ENCODE results near the gene TENM3.
"Not testable (repeated sequence)": the region's sequence is repeated elsewhere in the genome, so short reads cannot be mapped to it uniquely, and the experiment has no call there.

TENM3 gene

DNA sequence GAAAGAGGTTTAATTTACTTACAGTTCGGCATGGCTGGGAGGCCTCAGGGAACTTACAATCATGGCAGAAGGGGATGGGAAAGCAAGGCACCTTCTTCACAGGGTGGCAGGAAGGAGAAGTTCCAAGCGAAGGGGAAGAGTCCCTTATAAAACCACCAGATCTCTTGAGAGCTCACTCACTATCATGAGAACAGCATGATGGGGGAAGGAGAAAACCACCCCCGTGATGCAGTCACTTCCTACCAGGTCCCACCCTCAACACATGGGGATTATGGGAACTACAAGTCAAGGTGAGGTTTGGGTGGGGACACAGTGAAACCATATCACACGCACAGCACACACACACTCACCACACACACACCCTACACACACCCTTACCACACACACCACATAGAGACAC lies 569.7 kb downstream of the TENM3 start:
- H3K4me3 ChIP-seq (ENCODE audit: extremely low read depth, insufficient read depth, low read length, poor library complexity, severe bottlenecking): no peak overlapping the region
- H3K36me3 ChIP-seq (ENCODE audit: control insufficient read depth, insufficient read depth, low read length): no peaks in the 10 kb centered on the region
- no peak overlapping the region for H3K27ac ChIP-seq (ENCODE audit: low read depth, low read length, severe bottlenecking)
- WGBS, 2 experiments (ENCODE audit: insufficient coverage in 2 of 2): 90% methylated on average over 1 of the region's 4 CpGs; no CpG with 5 or more reads in 1 of the 2 experiments
- H3K4me1 ChIP-seq (ENCODE audit: control insufficient read depth, insufficient read depth, low read length, poor library complexity, severe bottlenecking): no peaks in the 10 kb centered on the region
- peaks cover 12% of the 10 kb centered on the region for H3K9me3 ChIP-seq (ENCODE audit: control insufficient read depth, low read length)

DNA sequence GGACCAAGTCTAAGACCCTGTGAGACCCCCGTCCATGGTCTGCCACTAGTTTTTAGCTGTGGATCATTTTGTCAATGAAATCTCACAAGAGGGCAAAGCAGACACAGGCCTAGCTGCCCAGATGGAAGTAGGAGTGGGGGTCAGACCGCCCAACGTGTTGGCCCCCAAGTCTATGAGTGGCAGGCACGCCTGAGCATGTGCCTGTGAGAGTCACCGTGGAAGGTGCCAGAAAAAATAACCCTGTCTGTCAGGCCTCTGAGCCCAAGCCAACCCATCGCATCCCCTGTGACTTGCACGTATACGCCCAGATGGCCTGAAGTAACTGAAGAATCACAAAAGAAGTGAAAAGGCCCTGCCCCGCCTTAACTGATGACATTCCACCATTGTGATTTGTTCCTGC lies 570.9 kb downstream of the TENM3 start:
- not testable (repeated sequence) for H3K36me3 ChIP-seq (ENCODE audit: control insufficient read depth, insufficient read depth, low read length); H3K4me3 ChIP-seq (ENCODE audit: extremely low read depth, insufficient read depth, low read length, poor library complexity, severe bottlenecking); H3K27ac ChIP-seq (ENCODE audit: low read depth, low read length, severe bottlenecking); H3K4me1 ChIP-seq (ENCODE audit: control insufficient read depth, insufficient read depth, low read length, poor library complexity, severe bottlenecking)
- H3K9me3 ChIP-seq (ENCODE audit: control insufficient read depth, low read length): peaks cover 12% of the 10 kb centered on the region
- WGBS, 2 experiments (ENCODE audit: insufficient coverage in 2 of 2): 92 to 93% methylated on average over 5 to 7 of the region's 9 CpGs

DNA sequence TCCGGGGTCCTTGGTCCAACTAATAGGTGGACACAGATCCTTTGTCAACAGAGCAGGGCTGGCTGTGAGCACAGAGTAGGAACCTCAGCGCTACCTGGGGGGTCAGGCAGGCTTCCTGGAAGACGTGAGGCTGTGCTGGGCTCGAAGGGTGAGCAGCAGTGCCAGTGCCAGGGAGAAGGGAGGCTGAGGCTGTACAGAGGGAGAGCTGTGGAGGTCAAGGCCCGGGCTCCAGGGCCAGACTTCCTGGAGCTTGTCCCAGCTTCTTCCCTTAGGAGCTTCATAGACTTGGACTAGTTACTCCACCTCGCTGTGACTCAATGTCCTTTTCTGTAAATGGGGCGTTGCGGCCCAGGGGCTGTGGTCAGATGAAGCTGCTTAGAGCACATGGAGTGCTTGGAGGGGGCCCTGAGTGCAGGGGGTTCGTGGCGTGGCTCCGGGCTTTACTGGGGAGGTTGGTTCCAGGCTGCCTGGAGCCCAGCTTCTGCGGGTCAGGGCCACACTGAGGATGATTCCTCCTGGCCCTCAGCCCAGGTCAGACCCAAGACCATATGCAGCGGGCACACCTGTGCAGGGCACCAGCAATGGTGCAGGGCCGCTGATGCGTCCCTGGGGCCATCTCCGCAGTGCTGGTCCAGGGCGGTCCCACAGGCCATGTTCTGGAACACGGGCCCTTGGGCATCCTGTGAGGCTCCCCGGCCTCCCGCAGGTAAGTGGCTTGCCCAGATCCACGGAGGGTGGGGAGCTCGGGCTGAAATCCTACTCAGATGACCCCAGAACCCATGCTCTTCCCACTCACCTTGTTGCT lies 575.9 kb downstream of the TENM3 start:
- Histone ChIP-seq H3K4me3 (ENCODE audit: extremely low read depth, insufficient read depth, low read length, poor library complexity, severe bottlenecking) (no peak overlapping the region), H3K36me3 (ENCODE audit: control insufficient read depth, insufficient read depth, low read length) (no peaks in the 10 kb centered on the region), H3K27ac (ENCODE audit: low read depth, low read length, severe bottlenecking) (no peak overlapping the region), H3K4me1 (ENCODE audit: control insufficient read depth, insufficient read depth, low read length, poor library complexity, severe bottlenecking) (no peaks in the 10 kb centered on the region), H3K9me3 (ENCODE audit: control insufficient read depth, low read length) (no peaks in the 10 kb centered on the region)
- WGBS, 2 experiments (ENCODE audit: insufficient coverage in 2 of 2): 91 to 96% methylated on average over 19 to 20 of the region's 22 CpGs

DNA sequence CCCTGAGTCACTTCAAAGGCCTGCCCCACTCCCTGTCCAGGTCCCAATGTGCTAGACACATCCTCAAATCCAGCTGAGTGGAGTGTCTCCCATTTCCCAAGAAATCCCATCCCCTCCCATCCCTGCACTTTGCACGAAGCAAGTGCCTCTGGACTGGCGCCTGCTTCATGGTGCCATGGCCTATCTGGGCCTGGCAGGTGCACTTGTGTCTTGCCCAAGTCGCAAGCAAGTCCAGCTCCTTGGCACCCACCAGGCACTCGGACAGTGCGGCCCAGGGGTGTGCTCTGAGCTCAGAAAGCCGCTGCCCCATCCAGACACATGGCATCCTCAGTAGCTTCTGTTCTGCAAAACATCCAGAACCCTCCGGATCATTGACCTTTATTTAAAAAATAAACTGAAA lies 576.5 kb downstream of the TENM3 start:
- Histone ChIP-seq H3K36me3 (ENCODE audit: control insufficient read depth, insufficient read depth, low read length) (no peaks in the 10 kb centered on the region), H3K4me1 (ENCODE audit: control insufficient read depth, insufficient read depth, low read length, poor library complexity, severe bottlenecking) (no peaks in the 10 kb centered on the region), H3K27ac (ENCODE audit: low read depth, low read length, severe bottlenecking) (no peak overlapping the region), H3K4me3 (ENCODE audit: extremely low read depth, insufficient read depth, low read length, poor library complexity, severe bottlenecking) (no peak overlapping the region), H3K9me3 (ENCODE audit: control insufficient read depth, low read length) (no peaks in the 10 kb centered on the region)
- 100% methylated on average over 2 to 5 of the region's 7 CpGs for WGBS, 2 experiments (ENCODE audit: insufficient coverage in 2 of 2)

DNA sequence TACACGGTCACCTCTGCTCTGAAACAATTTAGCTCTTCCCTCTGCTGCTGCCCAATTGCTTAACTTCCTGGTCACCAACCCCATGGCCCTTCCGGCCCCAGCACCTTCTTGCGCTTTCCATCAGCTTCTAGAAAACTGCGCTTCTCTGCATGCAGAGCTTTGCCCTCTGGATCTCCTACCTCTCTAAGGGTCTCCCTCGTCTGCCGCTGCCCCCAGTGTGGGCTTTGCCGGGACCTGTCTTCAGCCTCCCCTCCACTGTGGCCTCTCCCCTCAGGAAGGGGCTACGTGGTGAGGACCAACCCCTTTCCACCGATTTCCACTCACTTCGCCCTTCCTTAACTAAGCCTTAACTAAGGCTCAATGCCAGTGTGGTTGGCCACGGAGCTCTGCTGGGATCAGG lies 579.4 kb downstream of the TENM3 start:
- 94 to 95% methylated on average over 10 to 11 of the region's 11 CpGs for WGBS, 2 experiments (ENCODE audit: insufficient coverage in 2 of 2)
- Histone ChIP-seq H3K27ac (ENCODE audit: low read depth, low read length, severe bottlenecking) (no peak overlapping the region), H3K4me1 (ENCODE audit: control insufficient read depth, insufficient read depth, low read length, poor library complexity, severe bottlenecking) (no peaks in the 10 kb centered on the region)

DNA sequence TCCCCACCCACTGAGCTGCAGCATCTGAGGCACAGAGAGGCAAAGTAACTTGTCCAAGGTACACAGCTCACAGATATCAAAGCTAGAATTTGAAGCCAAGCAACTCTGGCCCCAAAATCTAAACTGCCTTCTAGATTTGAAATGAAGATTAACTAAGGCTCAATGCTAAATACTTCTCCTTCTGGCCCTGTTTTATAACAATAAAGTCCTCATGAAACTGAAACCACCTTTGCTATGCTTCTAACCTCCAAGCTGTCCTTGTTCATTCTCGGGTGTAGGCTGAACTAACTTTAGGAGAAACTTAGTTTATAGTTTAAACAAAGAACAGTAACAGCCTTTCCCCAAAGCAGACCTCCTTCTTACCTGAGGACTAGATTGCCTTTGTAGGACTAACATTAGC lies 580.4 kb downstream of the TENM3 start:
- Histone ChIP-seq H3K36me3 (ENCODE audit: control insufficient read depth, insufficient read depth, low read length) (no peaks in the 10 kb centered on the region), H3K4me1 (ENCODE audit: control insufficient read depth, insufficient read depth, low read length, poor library complexity, severe bottlenecking) (no peaks in the 10 kb centered on the region), H3K27ac (ENCODE audit: low read depth, low read length, severe bottlenecking) (no peak overlapping the region), H3K4me3 (ENCODE audit: extremely low read depth, insufficient read depth, low read length, poor library complexity, severe bottlenecking) (no peak overlapping the region), H3K9me3 (ENCODE audit: control insufficient read depth, low read length) (no peaks in the 10 kb centered on the region)
- WGBS, 2 experiments (ENCODE audit: insufficient coverage in 2 of 2): no CpG with 5 or more reads among the region's 1 CpG

More for the DNA sequence above, 579.4 kb downstream of the TENM3 start:
- Histone ChIP-seq H3K4me3 (ENCODE audit: extremely low read depth, insufficient read depth, low read length, poor library complexity, severe bottlenecking) (no peak overlapping the region), H3K36me3 (ENCODE audit: control insufficient read depth, insufficient read depth, low read length) (no peaks in the 10 kb centered on the region), H3K9me3 (ENCODE audit: control insufficient read depth, low read length) (no peaks in the 10 kb centered on the region)

DNA sequence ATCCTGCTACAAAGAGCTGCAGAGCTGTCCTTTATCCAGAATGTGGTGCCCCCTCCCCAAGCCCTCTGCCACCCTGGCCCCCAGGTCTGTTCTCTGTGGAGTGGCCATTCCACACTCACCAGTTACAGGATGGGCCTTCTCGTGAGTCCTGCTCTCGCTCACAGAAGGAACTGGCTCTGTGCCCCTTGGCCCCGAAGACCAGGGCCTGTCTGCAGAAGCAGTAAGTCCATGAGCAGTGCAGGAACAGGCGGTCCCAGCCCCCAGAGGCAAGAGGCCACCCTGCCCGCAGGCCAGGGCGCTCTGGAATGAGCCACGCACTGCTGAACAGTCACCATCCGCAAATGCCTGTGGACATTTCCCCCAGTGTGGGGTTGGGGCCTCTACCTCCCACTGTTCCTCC lies 581.8 kb downstream of the TENM3 start:
- WGBS, 2 experiments (ENCODE audit: insufficient coverage in 2 of 2): 96 to 98% methylated on average over 7 to 8 of the region's 8 CpGs
- Histone ChIP-seq H3K27ac (ENCODE audit: low read depth, low read length, severe bottlenecking) (no peak overlapping the region), H3K4me1 (ENCODE audit: control insufficient read depth, insufficient read depth, low read length, poor library complexity, severe bottlenecking) (no peaks in the 10 kb centered on the region), H3K4me3 (ENCODE audit: extremely low read depth, insufficient read depth, low read length, poor library complexity, severe bottlenecking) (no peak overlapping the region), H3K9me3 (ENCODE audit: control insufficient read depth, low read length) (no peaks in the 10 kb centered on the region), H3K36me3 (ENCODE audit: control insufficient read depth, insufficient read depth, low read length) (no peaks in the 10 kb centered on the region)

DNA sequence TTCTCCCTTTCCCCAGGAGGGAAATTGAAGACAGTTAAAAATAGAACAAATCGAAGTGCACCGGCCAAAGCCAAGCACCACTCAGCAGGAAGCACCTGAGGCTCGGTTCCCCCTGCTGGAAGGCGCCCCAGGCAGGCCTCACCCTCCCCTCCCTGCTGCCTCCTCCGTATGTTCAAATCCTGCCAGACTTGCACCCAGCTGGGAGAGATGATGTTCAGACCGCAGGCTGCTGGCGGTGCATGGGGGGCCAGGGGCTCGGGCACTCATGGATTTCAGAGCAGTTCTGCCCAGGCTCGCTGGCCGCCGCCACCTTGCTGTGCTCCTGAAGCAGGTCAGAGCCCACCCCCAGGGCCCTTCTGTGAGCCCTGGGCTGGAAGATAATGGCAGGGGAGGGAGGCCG lies 582.6 kb downstream of the TENM3 start:
- no peaks in the 10 kb centered on the region for H3K36me3 ChIP-seq (ENCODE audit: control insufficient read depth, insufficient read depth, low read length)
- no peak overlapping the region for H3K27ac ChIP-seq (ENCODE audit: low read depth, low read length, severe bottlenecking)
- H3K4me1 ChIP-seq (ENCODE audit: control insufficient read depth, insufficient read depth, low read length, poor library complexity, severe bottlenecking): no peaks in the 10 kb centered on the region
- H3K9me3 ChIP-seq (ENCODE audit: control insufficient read depth, low read length): no peaks in the 10 kb centered on the region
- WGBS, 2 experiments (ENCODE audit: insufficient coverage in 2 of 2): 63 to 69% methylated on average over 8 to 9 of the region's 12 CpGs
- H3K4me3 ChIP-seq (ENCODE audit: extremely low read depth, insufficient read depth, low read length, poor library complexity, severe bottlenecking): no peak overlapping the region

DNA sequence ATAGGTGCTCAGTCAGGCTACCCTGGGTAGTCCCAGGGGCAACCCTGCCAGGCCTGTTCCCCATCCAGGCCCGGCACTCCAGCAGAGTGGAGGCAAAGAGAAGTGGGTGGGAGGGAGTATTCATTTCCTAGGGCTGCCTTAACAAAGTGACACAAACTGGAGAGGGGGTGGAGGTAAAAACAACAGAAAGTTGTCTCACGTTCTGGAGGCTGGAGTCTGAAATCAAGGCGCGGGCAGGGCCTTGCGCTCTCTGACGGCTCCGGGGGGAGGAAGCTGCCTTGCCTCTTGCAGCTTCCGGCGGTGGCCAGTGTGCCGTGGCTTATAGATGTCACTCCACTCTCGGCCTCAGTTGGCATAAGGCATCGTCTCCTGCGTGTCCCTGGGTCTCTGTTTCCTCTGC lies 583.2 kb downstream of the TENM3 start:
- H3K27ac ChIP-seq (ENCODE audit: low read depth, low read length, severe bottlenecking): no peak overlapping the region
- H3K4me3 ChIP-seq (ENCODE audit: extremely low read depth, insufficient read depth, low read length, poor library complexity, severe bottlenecking): no peak overlapping the region
- WGBS, 2 experiments (ENCODE audit: insufficient coverage in 2 of 2): 79 to 80% methylated on average over 12 to 13 of the region's 13 CpGs
- H3K4me1 ChIP-seq (ENCODE audit: control insufficient read depth, insufficient read depth, low read length, poor library complexity, severe bottlenecking): no peaks in the 10 kb centered on the region
- no peaks in the 10 kb centered on the region for H3K36me3 ChIP-seq (ENCODE audit: control insufficient read depth, insufficient read depth, low read length)
- H3K9me3 ChIP-seq (ENCODE audit: control insufficient read depth, low read length): no peaks in the 10 kb centered on the region

DNA sequence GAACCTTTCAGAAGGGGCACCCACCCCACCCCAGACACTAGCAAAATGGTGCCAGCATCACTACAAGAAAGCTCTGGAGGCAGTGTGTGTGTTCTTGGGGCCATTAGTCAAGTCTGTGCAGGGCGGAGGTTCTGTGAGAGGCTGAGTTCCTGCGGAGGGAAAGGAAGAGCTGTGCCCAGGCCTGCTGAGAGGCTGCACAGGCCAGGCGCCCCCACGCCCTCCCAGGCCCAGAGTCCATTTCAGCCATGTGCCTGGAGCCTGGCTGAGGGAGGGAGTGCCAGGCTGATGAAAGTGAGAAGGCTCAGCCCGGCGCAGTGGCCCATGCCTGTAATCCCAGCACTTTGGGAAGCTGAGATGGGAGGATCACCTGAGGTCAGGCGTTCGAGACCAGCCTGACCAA lies 584.0 kb downstream of the TENM3 start:
- Histone ChIP-seq H3K4me1 (ENCODE audit: control insufficient read depth, insufficient read depth, low read length, poor library complexity, severe bottlenecking) (no peaks in the 10 kb centered on the region), H3K27ac (ENCODE audit: low read depth, low read length, severe bottlenecking) (no peak overlapping the region), H3K4me3 (ENCODE audit: extremely low read depth, insufficient read depth, low read length, poor library complexity, severe bottlenecking) (no peak overlapping the region), H3K9me3 (ENCODE audit: control insufficient read depth, low read length) (no peaks in the 10 kb centered on the region), H3K36me3 (ENCODE audit: control insufficient read depth, insufficient read depth, low read length) (no peaks in the 10 kb centered on the region)
- 90 to 96% methylated on average over 7 of the region's 8 CpGs for WGBS, 2 experiments (ENCODE audit: insufficient coverage in 2 of 2)

DNA sequence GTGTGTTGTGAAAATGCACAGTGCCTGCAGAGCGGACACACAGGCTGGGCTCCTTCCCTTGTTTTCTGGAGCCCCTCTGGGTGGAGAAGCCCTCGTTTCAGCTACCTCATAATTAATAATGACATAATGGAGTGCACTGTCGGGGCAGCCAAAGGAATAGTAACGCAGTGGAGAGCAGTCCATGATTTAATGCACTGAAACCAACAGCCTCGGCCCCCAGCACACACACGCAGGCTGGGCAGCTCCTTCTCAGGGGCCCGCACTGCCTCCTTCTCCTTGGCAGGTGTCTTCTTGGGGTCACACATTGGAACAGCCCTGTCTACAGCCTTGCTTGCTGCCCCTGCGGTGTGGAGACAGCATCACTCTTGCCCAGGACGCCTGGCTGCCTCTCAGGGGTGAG lies 584.8 kb downstream of the TENM3 start:
- Histone ChIP-seq H3K9me3 (ENCODE audit: control insufficient read depth, low read length) (peaks cover 4% of the 10 kb centered on the region), H3K4me3 (ENCODE audit: extremely low read depth, insufficient read depth, low read length, poor library complexity, severe bottlenecking) (no peak overlapping the region), H3K27ac (ENCODE audit: low read depth, low read length, severe bottlenecking) (no peak overlapping the region), H3K4me1 (ENCODE audit: control insufficient read depth, insufficient read depth, low read length, poor library complexity, severe bottlenecking) (no peaks in the 10 kb centered on the region), H3K36me3 (ENCODE audit: control insufficient read depth, insufficient read depth, low read length) (no peaks in the 10 kb centered on the region)
- WGBS, 2 experiments (ENCODE audit: insufficient coverage in 2 of 2): 94 to 96% methylated on average over 6 to 8 of the region's 9 CpGs

Measured in mesodermal cell (in vitro differentiated cells).